ENCODE data around the gene TPH1.

Gene TPH1

GRCh38 chr11:18010121-18010670, 35.9 kb downstream of the TPH1 start:
- H3K79me2 ChIP-seq (ENCODE audit: low read length): peaks cover 10% of the 10 kb centered on the region; the same call in 1 of the 2 replicates
- no peaks in the 10 kb centered on the region for H4K20me1 ChIP-seq (ENCODE audit: insufficient read depth, low read length)
- H3K9me2 ChIP-seq (replicated peaks; ENCODE audit: insufficient read depth, low read length): no peaks in the 10 kb centered on the region
- H3K9ac ChIP-seq (ENCODE audit: low read length): no peak overlapping the region
- H3K4me1 ChIP-seq (ENCODE audit: low read length): peaks cover 5% of the 10 kb centered on the region
- no peaks in the 10 kb centered on the region for H3K36me3 ChIP-seq (replicated peaks; ENCODE audit: insufficient read depth, low read length)
- H3K4me2 ChIP-seq (ENCODE audit: low read depth, low read length): no peak overlapping the region
- H2AFZ ChIP-seq (ENCODE audit: low read length): no peak overlapping the region
- no peak overlapping the region for H3K4me3 ChIP-seq (ENCODE audit: low read length)
- TF ChIP-seq, protein P1, sequence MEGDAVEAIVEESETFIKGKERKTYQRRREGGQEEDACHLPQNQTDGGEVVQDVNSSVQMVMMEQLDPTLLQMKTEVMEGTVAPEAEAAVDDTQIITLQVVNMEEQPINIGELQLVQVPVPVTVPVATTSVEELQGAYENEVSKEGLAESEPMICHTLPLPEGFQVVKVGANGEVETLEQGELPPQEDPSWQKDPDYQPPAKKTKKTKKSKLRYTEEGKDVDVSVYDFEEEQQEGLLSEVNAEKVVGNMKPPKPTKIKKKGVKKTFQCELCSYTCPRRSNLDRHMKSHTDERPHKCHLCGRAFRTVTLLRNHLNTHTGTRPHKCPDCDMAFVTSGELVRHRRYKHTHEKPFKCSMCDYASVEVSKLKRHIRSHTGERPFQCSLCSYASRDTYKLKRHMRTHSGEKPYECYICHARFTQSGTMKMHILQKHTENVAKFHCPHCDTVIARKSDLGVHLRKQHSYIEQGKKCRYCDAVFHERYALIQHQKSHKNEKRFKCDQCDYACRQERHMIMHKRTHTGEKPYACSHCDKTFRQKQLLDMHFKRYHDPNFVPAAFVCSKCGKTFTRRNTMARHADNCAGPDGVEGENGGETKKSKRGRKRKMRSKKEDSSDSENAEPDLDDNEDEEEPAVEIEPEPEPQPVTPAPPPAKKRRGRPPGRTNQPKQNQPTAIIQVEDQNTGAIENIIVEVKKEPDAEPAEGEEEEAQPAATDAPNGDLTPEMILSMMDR (IDR thresholded peaks at IDR 0.05; ENCODE audit: low read length): 0 out of 2 replicates have a peak, but pooled peaks have one; percentile 4
- TF ChIP-seq EZH2phosphoT487 (IDR thresholded peaks at IDR 0.05; ENCODE audit: low read length) (no peak), EZH2 (optimal IDR thresholded peaks at IDR 0.05; ENCODE audit: low read depth, low read length) (no peak)
- no peak overlapping the region for H3K27ac ChIP-seq (ENCODE audit: low read length)
- no peaks in the 10 kb centered on the region for H3K27me3 ChIP-seq (replicated peaks; ENCODE audit: insufficient read depth, low read length)
- H3F3A ChIP-seq (ENCODE audit: insufficient read depth, low read length): 0 out of 2 replicates have a peak, but pooled peaks cover 4% of the 10 kb centered on the region
- no peaks in the 10 kb centered on the region for H3K9me3 ChIP-seq (replicated peaks; ENCODE audit: insufficient read depth, low read length)
- DNase-seq: no peak

GRCh38 chr11:18005376-18006129, 40.5 kb downstream of the TPH1 start:
- TF ChIP-seq EZH2phosphoT487 (IDR thresholded peaks at IDR 0.05; ENCODE audit: low read length) (no peak), EZH2 (optimal IDR thresholded peaks at IDR 0.05; ENCODE audit: low read depth, low read length) (no peak)
- TF ChIP-seq, protein P1 (IDR thresholded peaks at IDR 0.05; ENCODE audit: low read length): no peak
- no peaks in the 10 kb centered on the region for H3K9me3 ChIP-seq (replicated peaks; ENCODE audit: insufficient read depth, low read length)
- no peak overlapping the region for H3K9ac ChIP-seq (ENCODE audit: low read length)
- no peaks in the 10 kb centered on the region for H3K4me1 ChIP-seq (ENCODE audit: low read length)
- H3K27ac ChIP-seq (ENCODE audit: low read length): no peak overlapping the region
- H3K9me2 ChIP-seq (replicated peaks; ENCODE audit: insufficient read depth, low read length): no peaks in the 10 kb centered on the region
- no peaks in the 10 kb centered on the region for H3K36me3 ChIP-seq (replicated peaks; ENCODE audit: insufficient read depth, low read length)
- no peak overlapping the region for H3K4me3 ChIP-seq (ENCODE audit: low read length)
- H4K20me1 ChIP-seq (ENCODE audit: insufficient read depth, low read length): no peaks in the 10 kb centered on the region
- no peaks in the 10 kb centered on the region for H3F3A ChIP-seq (ENCODE audit: insufficient read depth, low read length)
- no peak for DNase-seq
- H2AFZ ChIP-seq (ENCODE audit: low read length): no peak overlapping the region
- 0 out of 2 replicates have a peak, but pooled peaks cover 4% of the 10 kb centered on the region for H3K79me2 ChIP-seq (ENCODE audit: low read length)
- no peak overlapping the region for H3K4me2 ChIP-seq (ENCODE audit: low read depth, low read length)
- H3K27me3 ChIP-seq (replicated peaks; ENCODE audit: insufficient read depth, low read length): no peaks in the 10 kb centered on the region

DNA sequence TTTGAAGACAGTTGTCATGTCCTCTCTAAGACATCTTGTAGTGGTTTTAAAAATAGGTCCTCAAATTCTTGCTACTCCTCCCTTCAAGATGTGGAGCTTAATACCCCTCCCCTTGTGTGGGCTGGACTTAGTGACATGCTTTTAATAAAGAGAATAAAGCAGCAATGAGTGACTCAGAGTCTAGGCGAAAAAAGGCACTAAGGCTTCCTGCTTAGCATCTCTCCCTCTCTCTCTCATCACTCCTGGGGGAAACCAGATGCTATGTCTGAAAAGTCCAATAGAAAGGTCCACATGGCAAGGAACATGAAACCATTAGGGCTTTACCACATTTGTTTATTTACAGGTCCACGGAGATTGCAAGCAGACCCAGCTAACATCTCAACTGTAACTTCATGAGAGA, 44.9 kb downstream of the TPH1 start:
- no peaks in the 10 kb centered on the region for H3F3A ChIP-seq (ENCODE audit: insufficient read depth, low read length)
- no peak for TF ChIP-seq EZH2 (optimal IDR thresholded peaks at IDR 0.05; ENCODE audit: low read depth, low read length)
- TF ChIP-seq, protein P1 (IDR thresholded peaks at IDR 0.05; ENCODE audit: low read length): no peak
- TF ChIP-seq EZH2phosphoT487 (IDR thresholded peaks at IDR 0.05; ENCODE audit: low read length): no peak
- no peaks in the 10 kb centered on the region for H3K9me2 ChIP-seq (replicated peaks; ENCODE audit: insufficient read depth, low read length)
- H3K4me3 ChIP-seq (ENCODE audit: low read length): no peak overlapping the region
- H3K9me3 ChIP-seq (replicated peaks; ENCODE audit: insufficient read depth, low read length): no peaks in the 10 kb centered on the region
- no peaks in the 10 kb centered on the region for H3K4me1 ChIP-seq (ENCODE audit: low read length)
- no peak overlapping the region for H3K9ac ChIP-seq (ENCODE audit: low read length)
- H3K27ac ChIP-seq (ENCODE audit: low read length): no peak overlapping the region
- no peaks in the 10 kb centered on the region for H3K79me2 ChIP-seq (ENCODE audit: low read length)
- no peak for DNase-seq
- H2AFZ ChIP-seq (ENCODE audit: low read length): no peak overlapping the region
- no peaks in the 10 kb centered on the region for H3K27me3 ChIP-seq (replicated peaks; ENCODE audit: insufficient read depth, low read length)
- no peak overlapping the region for H3K4me2 ChIP-seq (ENCODE audit: low read depth, low read length)
- H3K36me3 ChIP-seq (replicated peaks; ENCODE audit: insufficient read depth, low read length): no peaks in the 10 kb centered on the region
- H4K20me1 ChIP-seq (ENCODE audit: insufficient read depth, low read length): no peaks in the 10 kb centered on the region
